CD4-positive, CD25-positive, alpha-beta regulatory T cell (primary cell): ENCODE measurements around the gene GPR37L1. TPM values are rescaled to one million over a fixed set of nuclear protein-coding genes. Genes with fewer than 3 reads are reported as not detected.

Source experiments
- ATAC-seq, 2 donors: fragments of 150-1000 bp; cut with Tn5 transposase; one replicate each; pipeline ENCODE4 v1.10.0; 2021; ENCODE audit warnings: low read depth in 2 of 2, moderate number of reproducible peaks in 2 of 2, moderate library complexity in 1 of 2
- DNase-seq, 3 donors: peaks; one replicate each; pipeline versions ENCODE4 v3.0.0 to v3.0.0-alpha.2; 2012 to 2022; ENCODE audit warnings: mixed read lengths in 1 of 3
- H3K27ac ChIP-seq: one replicate; pipeline ENCODE4 v1.7.0; 2013; ENCODE audit warnings: mild to moderate bottlenecking, low read length; ENCODE audit not compliant: insufficient read depth, poor library complexity, severe bottlenecking
- H3K27me3 ChIP-seq: one replicate; pipeline ENCODE4 v1.7.0; 2013; ENCODE audit warnings: low read length; ENCODE audit not compliant: control insufficient read depth, insufficient read depth
- H3K36me3 ChIP-seq: one replicate; pipeline ENCODE4 v1.7.0; 2013; ENCODE audit warnings: mild to moderate bottlenecking, low read length, moderate library complexity; ENCODE audit not compliant: control insufficient read depth, insufficient read depth
- H3K4me1 ChIP-seq: 2 replicates; pipeline ENCODE4 v1.7.0; 2013; ENCODE audit warnings: mild to moderate bottlenecking, low read length; ENCODE audit not compliant: insufficient read depth, control insufficient read depth, poor library complexity, severe bottlenecking
- H3K4me3 ChIP-seq: one replicate; pipeline ENCODE4 v1.7.0; 2013; ENCODE audit warnings: low read depth, mild to moderate bottlenecking, low read length, moderate library complexity
- H3K9me3 ChIP-seq, 2 experiments: 1 replicate in 1 of 2; 2 replicates in 1 of 2; pipeline ENCODE4 v1.7.0; 2013; ENCODE audit warnings: low read length in 2 of 2, mild to moderate bottlenecking in 1 of 2, moderate library complexity in 1 of 2; ENCODE audit not compliant: control insufficient read depth in 2 of 2
- H3K27ac Mint-ChIP-seq, 3 donors: one replicate each; pipeline ENCODE4 v1.8.0; 2020 to 2022; ENCODE audit warnings: mild to moderate bottlenecking in 3 of 3, mixed read lengths in 3 of 3, moderate library complexity in 2 of 3
- H3K27me3 Mint-ChIP-seq: one replicate; pipeline ENCODE4 v1.8.0; 2022; ENCODE audit warnings: mild to moderate bottlenecking, mixed read lengths
- H3K36me3 Mint-ChIP-seq: one replicate; pipeline ENCODE4 v1.8.0; 2020; ENCODE audit warnings: mixed read lengths
- H3K4me1 Mint-ChIP-seq, 4 donors: one replicate each; pipeline ENCODE4 v1.8.0; 2020 to 2022; ENCODE audit warnings: mixed read lengths in 4 of 4, mild to moderate bottlenecking in 1 of 4
- H3K4me3 Mint-ChIP-seq, 4 donors: one replicate each; pipeline ENCODE4 v1.8.0; 2020 to 2022; ENCODE audit warnings: mild to moderate bottlenecking in 4 of 4, mixed read lengths in 4 of 4, moderate library complexity in 3 of 4
- H3K9me3 Mint-ChIP-seq, 7 donors: one replicate each; pipeline ENCODE4 v1.8.0; 2020 to 2022; ENCODE audit warnings: mixed read lengths in 7 of 7, mild to moderate bottlenecking in 3 of 7, moderate library complexity in 2 of 7
- polyA plus RNA-seq, 4 donors: library from polyadenylated mRNA; unstranded; fragments of 300-500 nt; fragmentation: Illumina TruSeq; gene quantifications; one replicate each; pipeline ENCODE4 v1.2.3, GENCODE V29; 2021
- total RNA-seq: library from RNA; stranded (reverse); gene quantifications from one replicate; pipeline ENCODE4 v1.2.3, GENCODE V29; 2022

The GPR37L1 gene
- total and polyA plus RNA-seq, 5 donors from 2014 or later: 0.03 to 0.25 (median 0.17) TPM; not detected in 1

GRCh38 chr1:202125611-202126010 is 2.9 kb downstream of the GPR37L1 start:
- no peak overlapping the region for H3K4me3 ChIP-seq
- no peak overlapping the region for H3K27ac Mint-ChIP-seq
- DNase-seq (no peak), ATAC-seq (no peak)
- no peaks in the 10 kb centered on the region for H3K4me1 Mint-ChIP-seq
- no peaks in the 10 kb centered on the region for H3K9me3 Mint-ChIP-seq
- H3K36me3 Mint-ChIP-seq: no peaks in the 10 kb centered on the region
- H3K9me3 ChIP-seq: no peaks in the 10 kb centered on the region
- no peak overlapping the region for H3K27ac ChIP-seq
- H3K4me1 ChIP-seq: no peaks in the 10 kb centered on the region
- no peaks in the 10 kb centered on the region for H3K27me3 ChIP-seq
- H3K27me3 Mint-ChIP-seq: peaks cover 8% of the 10 kb centered on the region
- H3K4me3 Mint-ChIP-seq: no peak overlapping the region
- no peaks in the 10 kb centered on the region for H3K36me3 ChIP-seq

GRCh38 chr1:202126426-202126825 is 3.7 kb downstream of the GPR37L1 start:
- Histone ChIP-seq H3K27me3 (no peaks in the 10 kb centered on the region), H3K27ac (no peak overlapping the region), H3K9me3 (no peaks in the 10 kb centered on the region), H3K36me3 (no peaks in the 10 kb centered on the region), H3K4me1 (peaks cover under 1% of the 10 kb centered on the region), H3K4me3 (no peak overlapping the region)
- H3K4me3 Mint-ChIP-seq: no peak overlapping the region
- no peak overlapping the region for H3K27ac Mint-ChIP-seq
- no peak for ATAC-seq
- H3K27me3 Mint-ChIP-seq: peaks cover 8% of the 10 kb centered on the region
- no peak for DNase-seq
- no peaks in the 10 kb centered on the region for H3K4me1 Mint-ChIP-seq
- H3K36me3 Mint-ChIP-seq: no peaks in the 10 kb centered on the region
- no peaks in the 10 kb centered on the region for H3K9me3 Mint-ChIP-seq

GRCh38 chr1:202127061-202127460 is 4.3 kb downstream of the GPR37L1 start:
- Histone ChIP-seq H3K27me3 (no peaks in the 10 kb centered on the region), H3K4me3 (no peak overlapping the region), H3K9me3 (no peaks in the 10 kb centered on the region), H3K27ac (no peak overlapping the region), H3K36me3 (peaks cover 1% of the 10 kb centered on the region), H3K4me1 (peaks cover 4% of the 10 kb centered on the region)
- ATAC-seq: no peak
- Mint-ChIP-seq H3K9me3 (no peaks in the 10 kb centered on the region), H3K27me3 (peaks cover 8% of the 10 kb centered on the region), H3K27ac (no peak overlapping the region), H3K4me1 (peaks cover 0 to 3% (median 0%) of the 10 kb centered on the region in 4 donors), H3K36me3 (no peaks in the 10 kb centered on the region), H3K4me3 (no peak overlapping the region)
- DNase-seq: no peak

DNA sequence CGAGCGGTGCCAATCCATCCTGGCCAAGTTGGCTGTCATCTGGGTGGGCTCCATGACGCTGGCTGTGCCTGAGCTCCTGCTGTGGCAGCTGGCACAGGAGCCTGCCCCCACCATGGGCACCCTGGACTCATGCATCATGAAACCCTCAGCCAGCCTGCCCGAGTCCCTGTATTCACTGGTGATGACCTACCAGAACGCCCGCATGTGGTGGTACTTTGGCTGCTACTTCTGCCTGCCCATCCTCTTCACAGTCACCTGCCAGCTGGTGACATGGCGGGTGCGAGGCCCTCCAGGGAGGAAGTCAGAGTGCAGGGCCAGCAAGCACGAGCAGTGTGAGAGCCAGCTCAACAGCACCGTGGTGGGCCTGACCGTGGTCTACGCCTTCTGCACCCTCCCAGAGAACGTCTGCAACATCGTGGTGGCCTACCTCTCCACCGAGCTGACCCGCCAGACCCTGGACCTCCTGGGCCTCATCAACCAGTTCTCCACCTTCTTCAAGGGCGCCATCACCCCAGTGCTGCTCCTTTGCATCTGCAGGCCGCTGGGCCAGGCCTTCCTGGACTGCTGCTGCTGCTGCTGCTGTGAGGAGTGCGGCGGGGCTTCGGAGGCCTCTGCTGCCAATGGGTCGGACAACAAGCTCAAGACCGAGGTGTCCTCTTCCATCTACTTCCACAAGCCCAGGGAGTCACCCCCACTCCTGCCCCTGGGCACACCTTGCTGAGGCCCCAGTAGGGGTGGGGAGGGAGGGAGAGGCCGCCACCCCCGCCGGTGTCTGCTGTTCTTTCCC is 5.3 kb downstream of the GPR37L1 start:
- peaks cover 8% of the 10 kb centered on the region for H3K27me3 Mint-ChIP-seq
- peaks cover 0 to 3% (median 0%) of the 10 kb centered on the region in 4 donors for H3K4me1 Mint-ChIP-seq
- H3K9me3 ChIP-seq: no peaks in the 10 kb centered on the region
- no peak for ATAC-seq
- no peaks in the 10 kb centered on the region for H3K36me3 Mint-ChIP-seq
- H3K4me3 ChIP-seq: no peak overlapping the region
- H3K4me3 Mint-ChIP-seq: no peak overlapping the region
- peaks cover 9% of the 10 kb centered on the region for H3K36me3 ChIP-seq
- peaks cover 4% of the 10 kb centered on the region for H3K4me1 ChIP-seq
- no peak for DNase-seq
- H3K9me3 Mint-ChIP-seq: no peaks in the 10 kb centered on the region
- no peak overlapping the region for H3K27ac Mint-ChIP-seq
- no peaks in the 10 kb centered on the region for H3K27me3 ChIP-seq
- no peak overlapping the region for H3K27ac ChIP-seq

DNA sequence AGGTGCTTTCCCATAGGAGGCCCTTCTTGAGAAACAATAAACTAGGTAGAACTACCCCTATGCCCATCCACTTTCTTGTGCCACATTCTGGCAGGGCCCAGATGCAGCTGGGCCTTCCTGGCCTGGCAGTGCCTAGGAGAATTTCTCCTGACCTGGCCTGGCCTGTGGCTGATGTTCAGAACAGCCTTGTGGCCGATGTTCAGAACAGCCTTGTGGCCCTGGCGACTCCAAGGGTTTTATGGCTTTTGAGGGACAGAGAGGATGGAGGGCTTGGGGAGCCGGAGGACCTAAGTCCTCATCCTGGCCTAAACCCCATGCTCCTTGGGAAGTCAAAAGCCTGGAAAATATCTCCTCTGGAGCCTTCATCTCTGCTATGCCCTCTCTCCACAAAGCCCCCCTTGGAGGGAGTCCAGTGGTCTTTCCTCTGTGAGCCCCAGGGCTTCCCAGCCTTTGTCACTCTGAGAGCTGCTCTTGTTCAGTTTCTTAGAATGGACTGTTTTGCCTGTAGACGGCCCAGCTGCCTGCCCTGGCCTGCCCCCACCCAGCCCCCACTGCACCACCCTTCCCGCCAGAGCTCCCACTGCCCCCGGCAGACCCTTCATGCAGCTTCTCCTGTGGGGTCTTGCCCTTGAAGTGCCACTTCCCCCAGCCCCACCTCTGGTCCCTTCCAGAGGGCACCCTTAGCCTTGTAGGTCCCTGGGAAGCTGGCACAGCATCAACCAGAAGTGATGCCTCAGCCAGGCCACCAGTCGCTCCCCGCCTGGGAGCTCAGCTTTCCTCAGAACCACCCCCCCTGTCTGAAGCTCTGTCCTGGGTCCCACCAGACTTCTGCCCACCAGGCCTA is 7.0 kb downstream of the GPR37L1 start:
- Mint-ChIP-seq H3K36me3 (no peaks in the 10 kb centered on the region), H3K9me3 (no peaks in the 10 kb centered on the region), H3K27ac (no peak overlapping the region), H3K4me1 (peaks cover 0 to 3% (median 0%) of the 10 kb centered on the region in 4 donors), H3K27me3 (peaks cover 4% of the 10 kb centered on the region), H3K4me3 (no peak overlapping the region)
- no peak overlapping the region for H3K4me3 ChIP-seq
- ATAC-seq (no peak), DNase-seq (no peak)
- no peaks in the 10 kb centered on the region for H3K9me3 ChIP-seq
- H3K36me3 ChIP-seq: peaks cover 23% of the 10 kb centered on the region
- no peak overlapping the region for H3K27ac ChIP-seq
- peaks cover 4% of the 10 kb centered on the region for H3K4me1 ChIP-seq
- no peaks in the 10 kb centered on the region for H3K27me3 ChIP-seq

- peaks cover 29% of the 10 kb centered on the region for H3K36me3 ChIP-seq
- peaks cover 4% of the 10 kb centered on the region for H3K4me1 ChIP-seq
- Mint-ChIP-seq H3K27me3 (peaks cover 4% of the 10 kb centered on the region), H3K4me1 (peaks cover 0 to 7% (median 2%) of the 10 kb centered on the region in 4 donors), H3K4me3 (no peak overlapping the region), H3K27ac (no peak overlapping the region), H3K36me3 (no peaks in the 10 kb centered on the region), H3K9me3 (no peaks in the 10 kb centered on the region)
- ATAC-seq: no peak
- DNase-seq: no peak
- H3K9me3 ChIP-seq: no peaks in the 10 kb centered on the region
- no peak overlapping the region for H3K4me3 ChIP-seq
- H3K27me3 ChIP-seq: no peaks in the 10 kb centered on the region
- H3K27ac ChIP-seq: no peak overlapping the region
Measured at GRCh38 chr1:202130297-202130721, 7.6 kb downstream of the GPR37L1 start.

DNA sequence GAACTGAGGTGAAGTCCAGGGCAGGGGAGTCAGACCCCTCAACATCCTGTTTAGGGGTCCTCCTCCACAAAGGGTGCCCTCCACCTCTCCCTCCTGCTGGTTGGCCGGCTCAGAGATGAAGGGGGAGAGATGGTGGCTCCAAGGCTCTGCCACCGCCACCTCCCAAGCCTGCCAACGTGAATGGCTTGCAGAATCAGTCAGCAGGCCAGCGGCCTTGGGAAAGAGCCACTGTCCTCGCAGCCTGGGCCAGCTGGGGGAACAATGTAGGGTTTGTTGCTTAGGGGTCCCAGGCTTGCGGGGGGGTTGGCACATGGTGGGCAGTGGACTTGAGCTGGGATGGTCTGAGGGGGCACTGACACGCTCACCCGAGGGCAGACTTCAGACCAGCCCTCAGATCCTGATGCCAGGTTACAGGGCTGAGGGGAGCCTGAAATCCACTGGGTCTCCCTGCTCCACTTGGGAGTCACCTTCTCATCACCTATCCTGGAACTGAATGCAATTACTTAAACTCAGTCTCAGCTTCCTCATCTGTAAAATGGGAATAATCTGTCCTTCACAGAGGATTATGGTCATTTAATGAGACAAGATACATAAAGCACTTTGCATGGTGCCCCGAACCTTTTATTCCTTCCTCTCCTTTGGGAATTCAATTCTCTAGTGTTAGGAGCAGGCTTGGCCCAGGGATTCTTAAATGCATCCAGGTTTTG is 8.3 kb downstream of the GPR37L1 start:
- H3K4me1 Mint-ChIP-seq: peaks cover 0 to 9% (median 4%) of the 10 kb centered on the region in 4 donors
- no peak overlapping the region for H3K27ac ChIP-seq
- H3K9me3 ChIP-seq: no peaks in the 10 kb centered on the region
- H3K27ac Mint-ChIP-seq: no peak overlapping the region
- H3K27me3 Mint-ChIP-seq: peaks cover 4% of the 10 kb centered on the region
- peaks cover 36% of the 10 kb centered on the region for H3K36me3 ChIP-seq
- peaks cover 4% of the 10 kb centered on the region for H3K4me1 ChIP-seq
- ATAC-seq: no peak
- DNase-seq: no peak
- H3K36me3 Mint-ChIP-seq: no peaks in the 10 kb centered on the region
- H3K9me3 Mint-ChIP-seq: no peaks in the 10 kb centered on the region
- H3K4me3 ChIP-seq: no peak overlapping the region
- H3K4me3 Mint-ChIP-seq: no peak overlapping the region
- H3K27me3 ChIP-seq: no peaks in the 10 kb centered on the region
